GM10248 (cell line): ENCODE measurements around the gene PTPN1.

Source experiments
- CTCF ChIA-PET: fragments of 300-600 bp; sonication (Branson Sonifier 250); formaldehyde crosslinking; extraction: SDS; loops from one replicate; lab custom pipeline; 2021; ENCODE audit warnings: antibody characterized with exemption; lab: Yijun Ruan, JAX
- POLR2A ChIA-PET: fragments of 350-650 bp; sonication (Branson Sonifier 250); formaldehyde crosslinking; extraction: SDS; loops from one replicate; lab custom pipeline; 2020; ENCODE audit warnings: antibody characterized with exemption; lab: Yijun Ruan, JAX
- DNase-seq: peaks from one replicate; pipeline ENCODE4 v3.0.0; 2012; ENCODE audit errors: extremely low spot score
- TF ChIP-seq, protein P1 (sequence below): IDR thresholded peaks from 2 replicates; pipeline ENCODE4 v1.5.1; 2012; ENCODE audit warnings: mild to moderate bottlenecking, low read depth; ENCODE audit errors: extremely low read depth, missing control alignments, control extremely low read depth

Gene PTPN1

DNA sequence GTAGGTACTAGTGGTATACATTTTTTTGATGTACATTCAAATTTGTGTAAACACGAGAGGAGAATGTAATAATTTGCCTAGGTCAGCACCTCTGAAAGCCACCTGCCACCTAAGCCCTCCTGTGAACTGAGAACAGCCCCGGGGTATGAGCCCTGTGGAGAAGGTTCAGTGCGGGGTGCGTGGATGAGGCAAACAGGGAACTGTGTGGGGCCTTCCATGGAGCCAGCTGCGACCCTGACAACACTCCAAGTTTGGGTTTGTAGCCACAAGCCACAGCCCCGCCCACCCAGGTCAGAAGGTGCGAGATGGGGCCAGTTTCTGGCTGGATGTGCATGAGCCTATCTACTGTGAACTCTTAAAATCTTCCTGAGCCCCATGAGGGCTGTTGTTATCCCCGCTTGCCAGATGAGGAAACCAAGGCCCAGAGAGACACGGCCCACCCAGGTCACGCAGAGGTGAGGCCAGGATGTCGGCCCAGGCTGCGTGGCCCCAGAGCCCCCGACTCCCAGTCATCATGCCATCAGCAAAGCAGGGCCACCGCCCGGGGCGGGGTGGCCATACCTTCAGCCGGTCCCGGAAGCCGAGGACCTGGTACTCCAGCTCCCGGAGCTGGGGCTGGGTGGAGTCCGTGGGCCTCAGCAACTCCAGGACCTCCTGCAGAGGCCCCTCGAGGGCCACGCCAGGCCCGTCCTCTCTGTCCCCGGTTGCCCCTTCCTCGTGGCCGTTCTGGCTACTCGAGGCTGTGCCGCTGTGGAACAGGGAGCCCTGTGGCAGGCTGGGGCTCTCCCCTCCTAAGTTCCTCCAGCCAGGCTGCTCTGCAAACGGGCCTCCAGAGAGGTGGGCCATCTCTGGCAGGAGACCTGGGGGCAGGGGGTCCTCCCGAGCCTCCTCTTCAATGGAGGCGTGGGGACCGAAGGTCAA is 91.6 kb downstream of the PTPN1 start:
- DNase-seq = no peak
- ChIA-PET CTCF (interaction anchor here (1.8 kb wide), 1 partner anchor 13 kb away, joined by 5 read pairs; no protein-coding TSS in a partner anchor), POLR2A (no interaction called here)
- TF ChIP-seq, protein P1, sequence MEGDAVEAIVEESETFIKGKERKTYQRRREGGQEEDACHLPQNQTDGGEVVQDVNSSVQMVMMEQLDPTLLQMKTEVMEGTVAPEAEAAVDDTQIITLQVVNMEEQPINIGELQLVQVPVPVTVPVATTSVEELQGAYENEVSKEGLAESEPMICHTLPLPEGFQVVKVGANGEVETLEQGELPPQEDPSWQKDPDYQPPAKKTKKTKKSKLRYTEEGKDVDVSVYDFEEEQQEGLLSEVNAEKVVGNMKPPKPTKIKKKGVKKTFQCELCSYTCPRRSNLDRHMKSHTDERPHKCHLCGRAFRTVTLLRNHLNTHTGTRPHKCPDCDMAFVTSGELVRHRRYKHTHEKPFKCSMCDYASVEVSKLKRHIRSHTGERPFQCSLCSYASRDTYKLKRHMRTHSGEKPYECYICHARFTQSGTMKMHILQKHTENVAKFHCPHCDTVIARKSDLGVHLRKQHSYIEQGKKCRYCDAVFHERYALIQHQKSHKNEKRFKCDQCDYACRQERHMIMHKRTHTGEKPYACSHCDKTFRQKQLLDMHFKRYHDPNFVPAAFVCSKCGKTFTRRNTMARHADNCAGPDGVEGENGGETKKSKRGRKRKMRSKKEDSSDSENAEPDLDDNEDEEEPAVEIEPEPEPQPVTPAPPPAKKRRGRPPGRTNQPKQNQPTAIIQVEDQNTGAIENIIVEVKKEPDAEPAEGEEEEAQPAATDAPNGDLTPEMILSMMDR = no peak

DNA sequence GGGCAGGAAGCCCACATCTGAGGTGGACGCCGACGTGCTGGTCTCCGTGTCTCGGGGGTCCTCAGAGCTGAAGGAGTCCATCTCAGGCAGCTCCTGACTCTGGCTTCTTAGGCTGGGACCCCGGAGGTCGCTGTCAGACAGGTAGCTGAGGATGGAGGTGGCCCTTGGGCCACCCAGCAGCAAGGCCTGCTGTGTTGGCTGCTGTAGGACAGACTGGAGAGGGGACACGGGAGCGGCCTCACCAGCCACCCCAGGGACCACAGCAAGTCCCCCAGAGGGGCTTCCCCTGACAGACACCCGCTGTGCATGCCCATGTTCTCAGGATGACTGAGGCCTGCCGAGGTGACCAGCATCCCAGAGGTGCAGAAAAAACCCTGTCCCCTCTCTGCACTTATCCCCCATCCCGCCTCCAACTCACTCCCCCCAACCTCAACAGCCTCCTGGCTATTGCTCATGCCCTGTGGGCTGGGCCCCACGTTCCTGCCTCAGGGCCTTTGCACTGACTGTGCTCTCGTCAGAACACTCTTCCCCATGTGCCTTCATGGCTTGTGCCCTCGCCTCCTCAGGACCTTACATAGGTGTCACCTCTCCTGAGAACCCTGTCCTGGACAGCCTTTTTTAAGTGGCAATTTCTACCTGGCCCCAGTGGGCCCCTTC is 92.4 kb downstream of the PTPN1 start:
- TF ChIP-seq, protein P1 = no peak
- POLR2A ChIA-PET = no interaction called here
- CTCF ChIA-PET = interaction anchor here (1.8 kb wide), 1 partner anchor 14 kb away, joined by 5 read pairs; no protein-coding TSS in a partner anchor
- DNase-seq = no peak

DNA sequence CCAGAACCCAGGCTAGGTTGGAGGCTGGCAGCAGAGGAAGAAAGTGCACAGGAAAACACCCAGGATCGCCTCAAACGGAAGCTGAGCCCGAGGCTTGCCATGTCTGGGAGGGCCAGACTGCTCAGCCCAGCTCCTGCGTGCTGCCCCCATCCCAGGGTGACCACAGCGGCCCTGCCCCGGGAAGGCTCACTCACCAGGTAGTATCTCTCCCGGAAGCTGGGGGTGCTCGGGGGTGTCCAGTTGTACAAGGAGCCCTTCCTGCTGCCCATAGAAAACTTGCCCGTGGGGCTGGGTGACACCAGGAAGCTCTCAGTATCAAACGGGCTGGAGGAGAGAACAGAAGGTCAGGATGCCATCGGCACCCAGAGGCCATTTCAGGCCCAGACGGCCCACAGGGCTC is 94.3 kb downstream of the PTPN1 start:
- CTCF ChIA-PET = interaction anchor here (1.3 to 1.4 kb wide), 2 partner anchors 10 to 12 kb away, joined by 3 read pairs; no protein-coding TSS in a partner anchor
- POLR2A ChIA-PET = no interaction called here
- TF ChIP-seq, protein P1 = no peak
- no peak for DNase-seq

DNA sequence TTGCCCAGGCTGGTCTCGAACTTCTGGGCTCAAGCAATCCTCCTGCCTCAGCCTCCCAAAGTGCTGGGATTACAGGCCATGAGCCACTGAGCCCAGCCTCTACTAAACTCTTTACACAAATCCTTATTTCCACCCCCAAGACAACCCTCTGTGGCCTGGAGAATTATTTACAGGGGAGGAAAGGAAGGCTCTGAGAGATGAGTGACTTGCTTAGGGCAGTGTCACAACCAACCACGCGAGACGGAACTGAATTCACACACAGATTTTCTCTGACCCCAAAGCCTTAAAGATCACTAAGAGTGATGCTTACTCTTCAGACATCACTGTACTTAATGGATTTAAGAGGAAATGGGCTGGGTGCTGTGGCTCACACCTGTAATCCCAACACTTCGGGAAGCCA is 95.0 kb downstream of the PTPN1 start:
- no peak for DNase-seq
- ChIA-PET POLR2A (no interaction called here), CTCF (interaction anchor here (1.4 kb wide), 1 partner anchor 11 kb away, joined by 3 read pairs; no protein-coding TSS in a partner anchor)
- TF ChIP-seq, protein P1 = no peak

DNA sequence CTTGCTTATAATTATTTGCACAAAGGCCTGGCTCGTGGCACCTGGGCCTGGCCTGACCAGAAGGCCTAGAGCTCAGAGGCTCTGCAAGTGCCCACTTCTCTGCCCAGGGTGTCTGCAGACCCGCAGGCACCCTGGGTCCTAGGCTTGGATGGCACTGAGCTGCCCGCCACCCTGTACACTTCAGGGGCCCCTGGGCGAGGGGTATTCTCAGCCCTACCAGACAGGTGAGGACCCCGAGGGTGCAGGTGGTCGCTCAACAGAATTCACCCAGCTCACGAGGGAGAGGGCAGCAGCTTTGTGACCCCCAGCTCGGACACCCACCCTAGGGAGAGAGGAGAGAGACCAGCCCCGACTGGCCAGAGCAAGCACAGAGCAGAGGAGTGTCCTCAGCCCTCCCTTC is 97.3 kb downstream of the PTPN1 start:
- CTCF ChIA-PET = no interaction called here
- DNase-seq = no peak
- TF ChIP-seq, protein P1 = no peak
- POLR2A ChIA-PET = no interaction called here
